ENCODE data around the gene USP34. TPM values are rescaled to one million over a fixed set of nuclear protein-coding genes. Genes with fewer than 3 reads are reported as not detected.

USP34 gene
- total RNA-seq, 4 donors from 2014 or later = 49.5 to 129 (median 84.9) TPM

- no peaks in the 10 kb centered on the region for H3K9me3 ChIP-seq
- H3K4me1 ChIP-seq = peaks cover 0 to 46% (median 8%) of the 10 kb centered on the region in 3 donors
- 92 to 100% methylated on average over 1 of the region's 1 CpG for WGBS, 2 donors
These were observed 35.6 kb downstream of the USP34 start for GRCh38 chr2:61435291-61435690.

DNA sequence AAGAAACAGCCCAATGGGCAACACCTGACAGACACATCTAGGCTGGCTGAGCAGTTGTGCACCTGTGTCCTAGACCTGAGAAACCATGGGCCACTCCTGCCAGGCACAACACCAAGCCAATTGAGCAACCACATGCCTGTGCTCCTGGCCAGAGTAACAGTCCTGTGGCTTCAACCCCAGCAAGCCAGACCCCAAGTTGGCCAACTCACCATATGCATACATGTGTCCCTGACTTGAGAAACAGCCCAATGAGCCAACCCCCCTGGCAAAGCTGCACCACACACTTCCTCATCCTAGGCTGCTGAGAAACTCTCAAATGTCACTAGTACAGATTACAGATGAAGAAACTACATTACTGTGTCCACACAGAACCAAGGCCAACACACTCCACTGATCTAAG is 36.6 kb downstream of the USP34 start:
- no peaks in the 10 kb centered on the region for H3K9me3 ChIP-seq
- peaks cover 0 to 36% (median 4%) of the 10 kb centered on the region in 3 donors for H3K4me1 ChIP-seq
- no peak for DNase-seq
- H3K27ac ChIP-seq = no peak overlapping the region
- H3K4me3 ChIP-seq = no peak overlapping the region
- no peaks in the 10 kb centered on the region for H3K27me3 ChIP-seq
- TF ChIP-seq POLR2A (IDR thresholded peaks at IDR 0.05) = no peak
- TF ChIP-seq, protein P1, sequence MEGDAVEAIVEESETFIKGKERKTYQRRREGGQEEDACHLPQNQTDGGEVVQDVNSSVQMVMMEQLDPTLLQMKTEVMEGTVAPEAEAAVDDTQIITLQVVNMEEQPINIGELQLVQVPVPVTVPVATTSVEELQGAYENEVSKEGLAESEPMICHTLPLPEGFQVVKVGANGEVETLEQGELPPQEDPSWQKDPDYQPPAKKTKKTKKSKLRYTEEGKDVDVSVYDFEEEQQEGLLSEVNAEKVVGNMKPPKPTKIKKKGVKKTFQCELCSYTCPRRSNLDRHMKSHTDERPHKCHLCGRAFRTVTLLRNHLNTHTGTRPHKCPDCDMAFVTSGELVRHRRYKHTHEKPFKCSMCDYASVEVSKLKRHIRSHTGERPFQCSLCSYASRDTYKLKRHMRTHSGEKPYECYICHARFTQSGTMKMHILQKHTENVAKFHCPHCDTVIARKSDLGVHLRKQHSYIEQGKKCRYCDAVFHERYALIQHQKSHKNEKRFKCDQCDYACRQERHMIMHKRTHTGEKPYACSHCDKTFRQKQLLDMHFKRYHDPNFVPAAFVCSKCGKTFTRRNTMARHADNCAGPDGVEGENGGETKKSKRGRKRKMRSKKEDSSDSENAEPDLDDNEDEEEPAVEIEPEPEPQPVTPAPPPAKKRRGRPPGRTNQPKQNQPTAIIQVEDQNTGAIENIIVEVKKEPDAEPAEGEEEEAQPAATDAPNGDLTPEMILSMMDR (IDR thresholded peaks at IDR 0.05) = no peak
- no peaks in the 10 kb centered on the region for H3K36me3 ChIP-seq
- intact Hi-C loops (cut with DNase I) = no loop called here

More at GRCh38 chr2:61435291-61435690, 35.6 kb downstream of the USP34 start:
- no peak for DNase-seq
- intact Hi-C loops (cut with DNase I) = no loop called here
- no peaks in the 10 kb centered on the region for H3K27me3 ChIP-seq
- TF ChIP-seq, protein P1 (IDR thresholded peaks at IDR 0.05) = no peak
- TF ChIP-seq POLR2A (IDR thresholded peaks at IDR 0.05) = no peak
- no peak overlapping the region for H3K4me3 ChIP-seq
- H3K27ac ChIP-seq = no peak overlapping the region
- H3K36me3 ChIP-seq = no peaks in the 10 kb centered on the region

GRCh38 chr2:61433606-61434005 is 37.3 kb downstream of the USP34 start:
- Histone ChIP-seq H3K4me1 (peaks cover 0 to 31% (median 0%) of the 10 kb centered on the region in 3 donors), H3K36me3 (no peaks in the 10 kb centered on the region), H3K27me3 (no peaks in the 10 kb centered on the region), H3K4me3 (no peak overlapping the region), H3K27ac (no peak overlapping the region), H3K9me3 (no peaks in the 10 kb centered on the region)
- no peak for DNase-seq
- intact Hi-C loops (cut with DNase I) = no loop called here
- TF ChIP-seq, protein P1 (IDR thresholded peaks at IDR 0.05) = no peak
- no peak for TF ChIP-seq POLR2A (IDR thresholded peaks at IDR 0.05)
- WGBS, 2 donors = 83 to 100% methylated on average over 1 of the region's 1 CpG

- no peak for DNase-seq
- TF ChIP-seq, protein P1 (IDR thresholded peaks at IDR 0.05) = no peak
- TF ChIP-seq POLR2A (IDR thresholded peaks at IDR 0.05) = no peak
- Histone ChIP-seq H3K36me3 (no peaks in the 10 kb centered on the region), H3K27ac (no peak overlapping the region), H3K9me3 (no peaks in the 10 kb centered on the region), H3K27me3 (no peaks in the 10 kb centered on the region), H3K4me3 (no peak overlapping the region), H3K4me1 (peaks cover 0 to 31% (median 0%) of the 10 kb centered on the region in 3 donors)
- 79 to 100% methylated on average over 3 of the region's 3 CpGs for WGBS, 2 donors
- intact Hi-C loops (cut with DNase I) = no loop called here
These were observed 37.9 kb downstream of the USP34 start for GRCh38 chr2:61432990-61433389.

DNA sequence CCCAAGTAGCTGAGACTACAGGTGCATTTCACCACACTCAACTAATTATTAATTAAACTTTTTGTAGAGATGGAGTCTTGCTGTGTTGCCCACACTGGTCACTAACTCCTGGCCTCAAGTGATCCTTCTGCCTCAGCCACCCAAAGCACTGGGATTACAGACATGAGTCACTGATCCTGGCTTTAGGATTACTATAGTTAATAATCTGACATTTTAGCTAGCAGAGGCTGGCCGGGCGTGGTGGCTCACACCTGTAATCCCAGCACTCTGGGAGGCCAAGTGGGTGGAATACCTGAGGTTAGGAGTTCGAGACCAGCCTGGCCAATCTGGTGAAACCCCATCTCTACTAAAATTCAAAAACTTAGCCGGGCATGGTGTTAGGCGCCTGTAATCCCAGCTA is 39.5 kb downstream of the USP34 start:
- Histone ChIP-seq H3K27ac (no peak overlapping the region), H3K4me1 (peaks cover 0 to 36% (median 0%) of the 10 kb centered on the region in 3 donors), H3K27me3 (no peaks in the 10 kb centered on the region), H3K9me3 (no peaks in the 10 kb centered on the region), H3K4me3 (no peak overlapping the region), H3K36me3 (no peaks in the 10 kb centered on the region)
- TF ChIP-seq, protein P1 (IDR thresholded peaks at IDR 0.05) = no peak
- TF ChIP-seq POLR2A (IDR thresholded peaks at IDR 0.05) = no peak
- 93 to 100% methylated on average over 2 to 5 of the region's 5 CpGs for WGBS, 2 donors
- DNase-seq = no peak
- intact Hi-C loops (cut with DNase I) = no loop called here

Measured in esophagus squamous epithelium (tissue), 5 donors.